Dendritic cell treated with granulocyte-macrophage colony-stimulating factor and Interleukin-4, amounts not matched to agents 40 ng/mL and 50 ng/mL, for 4 days (primary cell): ENCODE results near the gene SDHAF2.
A peak's percentile ranks its signal among the peaks of the same experiment; 100 is the strongest.
"Not testable (repeated sequence)": the region's sequence is repeated elsewhere in the genome, so short reads cannot be mapped to it uniquely, and the experiment has no call there.

Experiments used
- H3K27ac Mint-ChIP-seq: one replicate; pipeline ENCODE4 v1.8.0; 2022; ENCODE audit warnings: mild to moderate bottlenecking, mixed read lengths
- H3K27me3 Mint-ChIP-seq: one replicate; pipeline ENCODE4 v1.8.0; 2022; ENCODE audit warnings: mild to moderate bottlenecking, mixed read lengths
- H3K36me3 Mint-ChIP-seq: one replicate; pipeline ENCODE4 v1.8.0; 2022; ENCODE audit warnings: low read depth, mixed read lengths
- H3K4me1 Mint-ChIP-seq: one replicate; pipeline ENCODE4 v1.8.0; 2022; ENCODE audit warnings: low read depth, mixed read lengths
- H3K4me3 Mint-ChIP-seq: one replicate; pipeline ENCODE4 v1.8.0; 2022; ENCODE audit warnings: mild to moderate bottlenecking, moderate library complexity, mixed read lengths
- H3K9me3 Mint-ChIP-seq: one replicate; pipeline ENCODE4 v1.8.0; 2022; ENCODE audit warnings: mixed read lengths
- intact Hi-C: fragments of 100-400 bp; cut with micrococcal nuclease; formaldehyde crosslinking; loops from one replicate; pipeline ENCODE4 v1.15.0; 2022

Gene SDHAF2

GRCh38 chr11:61429691-61430582, at the start of gene SDHAF2, which contains the start of gene CPSF7:
SDHAF2 (plus strand) TSS chr11:61430124; CDS start chr11:61430147, 23 bp downstream.
CPSF7 (minus strand) TSS chr11:61429975; CDS start chr11:61429235, 740 bp downstream.
- Mint-ChIP-seq H3K9me3 (no peaks in the 10 kb centered on the region), H3K27me3 (no peaks in the 10 kb centered on the region)
- intact Hi-C loops: no loop called here

GRCh38 chr11:61380884-61381283, 49.0 kb upstream of the SDHAF2 start:
- intact Hi-C loops: loop anchor here (10.0 kb wide), 1 partner anchor 126 kb away; no protein-coding TSS in a partner anchor
- Mint-ChIP-seq H3K4me1 (peaks cover 41% of the 10 kb centered on the region), H3K27me3 (no peaks in the 10 kb centered on the region), H3K36me3 (peaks cover 8% of the 10 kb centered on the region), H3K27ac (no peak overlapping the region), H3K4me3 (no peak overlapping the region), H3K9me3 (no peaks in the 10 kb centered on the region)

More at GRCh38 chr11:61429691-61430582, at the start of gene SDHAF2, which contains the start of gene CPSF7:
- peaks cover 86% of the 10 kb centered on the region for H3K36me3 Mint-ChIP-seq
- H3K4me1 Mint-ChIP-seq: peaks cover 40% of the 10 kb centered on the region
- H3K4me3 Mint-ChIP-seq: peak within 1 kb of the TSS; percentile 96
- peak within 1 kb of the TSS; percentile 99 for H3K27ac Mint-ChIP-seq

GRCh38 chr11:61383859-61384258, 46.1 kb upstream of the SDHAF2 start:
- not testable (repeated sequence) for H3K9me3 Mint-ChIP-seq, H3K36me3 Mint-ChIP-seq, H3K27me3 Mint-ChIP-seq, H3K4me3 Mint-ChIP-seq, H3K27ac Mint-ChIP-seq
- intact Hi-C loops: loop anchor here (10.0 kb wide), 1 partner anchor 129 kb away; no protein-coding TSS in a partner anchor
- peaks cover 37% of the 10 kb centered on the region for H3K4me1 Mint-ChIP-seq

GRCh38 chr11:61384271-61385242, 45.4 kb upstream of the SDHAF2 start:
- Mint-ChIP-seq H3K4me3 (no peak overlapping the region), H3K27me3 (peaks cover 3% of the 10 kb centered on the region), H3K27ac (no peak overlapping the region), H3K36me3 (no peaks in the 10 kb centered on the region), H3K4me1 (peaks cover 30% of the 10 kb centered on the region), H3K9me3 (peaks cover 3% of the 10 kb centered on the region)
- intact Hi-C loops: loop anchor here (1.0 to 10.0 kb wide), 2 partner anchors 48 to 130 kb away; no protein-coding TSS in a partner anchor

GRCh38 chr11:61390161-61390560, 39.8 kb upstream of the SDHAF2 start:
- Mint-ChIP-seq H3K4me1 (peaks cover 29% of the 10 kb centered on the region), H3K27ac (no peak overlapping the region), H3K4me3 (no peak overlapping the region), H3K36me3 (peaks cover 16% of the 10 kb centered on the region), H3K9me3 (peaks cover 8% of the 10 kb centered on the region), H3K27me3 (peaks cover 3% of the 10 kb centered on the region)
- intact Hi-C loops: no loop called here

GRCh38 chr11:61392981-61393595, 36.8 kb upstream of the SDHAF2 start:
- Mint-ChIP-seq H3K27ac (peak overlapping the region; percentile 90), H3K27me3 (no peaks in the 10 kb centered on the region), H3K36me3 (peaks cover 40% of the 10 kb centered on the region), H3K4me3 (peak overlapping the region; percentile 88), H3K4me1 (peaks cover 23% of the 10 kb centered on the region), H3K9me3 (peaks cover 8% of the 10 kb centered on the region)
- intact Hi-C loops: no loop called here

GRCh38 chr11:61401173-61401572, 28.8 kb upstream of the SDHAF2 start:
- Mint-ChIP-seq H3K36me3 (peaks cover 92% of the 10 kb centered on the region), H3K4me3 (no peak overlapping the region)
- intact Hi-C loops: no loop called here

GRCh38 chr11:61401573-61401972, 28.4 kb upstream of the SDHAF2 start:
- intact Hi-C loops: no loop called here
- Mint-ChIP-seq H3K4me3 (no peak overlapping the region), H3K27ac (no peak overlapping the region), H3K27me3 (no peaks in the 10 kb centered on the region), H3K9me3 (no peaks in the 10 kb centered on the region), H3K36me3 (peaks cover 94% of the 10 kb centered on the region), H3K4me1 (peaks cover 32% of the 10 kb centered on the region)

More at GRCh38 chr11:61401173-61401572, 28.8 kb upstream of the SDHAF2 start:
- Mint-ChIP-seq H3K27me3 (no peaks in the 10 kb centered on the region), H3K27ac (no peak overlapping the region), H3K9me3 (no peaks in the 10 kb centered on the region), H3K4me1 (peaks cover 32% of the 10 kb centered on the region)

GRCh38 chr11:61403658-61404057, 26.3 kb upstream of the SDHAF2 start:
- Mint-ChIP-seq H3K4me1 (peaks cover 32% of the 10 kb centered on the region), H3K9me3 (no peaks in the 10 kb centered on the region), H3K27ac (peak overlapping the region; percentile 26), H3K36me3 (peaks cover 94% of the 10 kb centered on the region), H3K27me3 (no peaks in the 10 kb centered on the region), H3K4me3 (no peak overlapping the region)
- intact Hi-C loops: no loop called here

GRCh38 chr11:61404103-61404502, 25.8 kb upstream of the SDHAF2 start:
- Mint-ChIP-seq H3K27me3 (no peaks in the 10 kb centered on the region), H3K36me3 (peaks cover 94% of the 10 kb centered on the region), H3K27ac (peak overlapping the region; percentile 26), H3K4me1 (peaks cover 32% of the 10 kb centered on the region), H3K4me3 (no peak overlapping the region), H3K9me3 (no peaks in the 10 kb centered on the region)
- intact Hi-C loops: no loop called here

GRCh38 chr11:61404641-61405040, 25.3 kb upstream of the SDHAF2 start:
- Mint-ChIP-seq H3K9me3 (no peaks in the 10 kb centered on the region), H3K4me1 (peaks cover 32% of the 10 kb centered on the region), H3K27me3 (no peaks in the 10 kb centered on the region), H3K36me3 (peaks cover 94% of the 10 kb centered on the region), H3K4me3 (no peak overlapping the region), H3K27ac (peak overlapping the region; percentile 26)
- intact Hi-C loops: no loop called here

GRCh38 chr11:61406067-61406466, 23.9 kb upstream of the SDHAF2 start:
- Mint-ChIP-seq H3K36me3 (peaks cover 96% of the 10 kb centered on the region), H3K27ac (no peak overlapping the region), H3K9me3 (no peaks in the 10 kb centered on the region), H3K4me1 (peaks cover 23% of the 10 kb centered on the region), H3K27me3 (no peaks in the 10 kb centered on the region), H3K4me3 (no peak overlapping the region)
- intact Hi-C loops: no loop called here

- Mint-ChIP-seq H3K4me3 (no peak overlapping the region), H3K9me3 (no peaks in the 10 kb centered on the region), H3K36me3 (peaks cover 100% of the 10 kb centered on the region), H3K27me3 (no peaks in the 10 kb centered on the region), H3K4me1 (peaks cover 20% of the 10 kb centered on the region), H3K27ac (no peak overlapping the region)
- intact Hi-C loops: no loop called here
Observed at GRCh38 chr11:61406991-61407728, 22.8 kb upstream of the SDHAF2 start.
